ENCODE data around the gene PAPOLA. TPM values are rescaled to one million over a fixed set of nuclear protein-coding genes. Genes with fewer than 3 reads are reported as not detected.
A peak's percentile ranks its signal among the peaks of the same experiment; 100 is the strongest.

Gene PAPOLA
- total RNA-seq, 4 donors from 2014 or later: 66.1 to 91.4 (median 76.0) TPM

DNA sequence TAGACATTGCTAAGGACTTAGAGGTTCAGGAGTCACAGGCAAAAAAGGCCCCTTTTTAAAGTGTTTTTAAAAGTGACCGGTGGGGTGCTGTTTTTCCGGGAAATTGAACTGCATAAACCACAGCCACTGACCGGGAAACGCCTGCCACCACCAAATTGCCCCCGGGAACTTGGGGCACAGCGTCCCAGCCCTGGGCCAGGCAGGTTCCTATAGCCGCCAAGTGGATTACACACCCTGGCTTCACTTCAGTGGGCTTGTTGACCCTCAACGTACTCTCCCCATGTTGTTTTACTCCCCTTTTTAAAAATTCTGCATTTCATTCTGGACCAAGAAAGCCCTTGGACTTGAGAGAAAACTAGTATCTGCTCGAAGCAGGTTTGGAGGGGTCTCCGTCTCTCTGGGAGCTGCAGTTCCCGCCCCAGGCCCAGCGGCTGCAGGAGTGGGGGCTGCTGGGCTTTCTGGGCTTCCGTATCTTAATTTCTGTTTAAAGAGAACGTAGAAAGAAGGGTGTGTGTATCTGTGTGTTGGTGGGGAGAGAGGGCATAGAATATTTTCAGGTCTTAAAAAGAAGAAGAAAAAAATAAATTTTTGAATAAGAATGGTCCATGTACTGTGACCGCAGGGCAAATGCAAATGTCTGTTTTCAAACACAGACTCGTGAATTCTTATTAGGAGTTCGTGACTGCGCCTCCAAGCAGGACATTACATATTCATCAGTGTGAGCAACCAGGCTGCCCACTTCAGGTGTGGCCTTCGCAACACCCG is 82.9 kb downstream of the PAPOLA start:
- TF ChIP-seq, protein P1, sequence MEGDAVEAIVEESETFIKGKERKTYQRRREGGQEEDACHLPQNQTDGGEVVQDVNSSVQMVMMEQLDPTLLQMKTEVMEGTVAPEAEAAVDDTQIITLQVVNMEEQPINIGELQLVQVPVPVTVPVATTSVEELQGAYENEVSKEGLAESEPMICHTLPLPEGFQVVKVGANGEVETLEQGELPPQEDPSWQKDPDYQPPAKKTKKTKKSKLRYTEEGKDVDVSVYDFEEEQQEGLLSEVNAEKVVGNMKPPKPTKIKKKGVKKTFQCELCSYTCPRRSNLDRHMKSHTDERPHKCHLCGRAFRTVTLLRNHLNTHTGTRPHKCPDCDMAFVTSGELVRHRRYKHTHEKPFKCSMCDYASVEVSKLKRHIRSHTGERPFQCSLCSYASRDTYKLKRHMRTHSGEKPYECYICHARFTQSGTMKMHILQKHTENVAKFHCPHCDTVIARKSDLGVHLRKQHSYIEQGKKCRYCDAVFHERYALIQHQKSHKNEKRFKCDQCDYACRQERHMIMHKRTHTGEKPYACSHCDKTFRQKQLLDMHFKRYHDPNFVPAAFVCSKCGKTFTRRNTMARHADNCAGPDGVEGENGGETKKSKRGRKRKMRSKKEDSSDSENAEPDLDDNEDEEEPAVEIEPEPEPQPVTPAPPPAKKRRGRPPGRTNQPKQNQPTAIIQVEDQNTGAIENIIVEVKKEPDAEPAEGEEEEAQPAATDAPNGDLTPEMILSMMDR (IDR thresholded peaks at IDR 0.05): no peak
- no peak for TF ChIP-seq POLR2A (IDR thresholded peaks at IDR 0.05)
- peak in 1 of 2 donors; percentile 48 for DNase-seq (ENCODE audit: low spot score in 2 of 2)
- intact Hi-C loops (cut with DNase I; ENCODE audit: low total_unique reads): loop anchor here (5.0 kb wide), 1 partner anchor 157 kb away; no protein-coding TSS in a partner anchor
- WGBS, 2 donors: 84 to 86% methylated on average over 20 of the region's 20 CpGs
- H3K4me3 ChIP-seq (ENCODE audit: low read depth, poor library complexity, severe bottlenecking): no peak overlapping the region

DNA sequence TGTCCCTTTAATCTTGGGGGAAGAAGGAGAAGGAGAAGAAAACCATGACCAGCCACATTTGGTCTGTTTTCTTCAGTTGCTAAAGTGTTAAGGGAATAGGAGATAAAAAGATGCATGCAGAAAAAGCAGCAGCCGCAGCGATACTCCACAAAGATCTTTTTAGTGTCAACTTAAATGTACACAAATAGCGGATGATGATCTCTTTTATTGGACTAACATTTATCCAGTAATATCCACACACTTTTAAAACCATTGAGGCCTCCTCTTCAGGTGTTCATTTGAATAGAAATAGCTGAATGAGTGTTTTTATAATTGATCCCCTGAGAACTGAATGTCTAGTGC is 83.5 kb downstream of the PAPOLA start:
- no peak overlapping the region for H3K4me3 ChIP-seq (ENCODE audit: low read depth, poor library complexity, severe bottlenecking)
- intact Hi-C loops (cut with DNase I; ENCODE audit: low total_unique reads): no loop called here
- 92 to 95% methylated on average over 3 of the region's 3 CpGs for WGBS, 2 donors
- TF ChIP-seq POLR2A (IDR thresholded peaks at IDR 0.05): no peak
- TF ChIP-seq, protein P1 (IDR thresholded peaks at IDR 0.05): no peak
- DNase-seq (ENCODE audit: low spot score in 2 of 2): no peak

GRCh38 chr14:96586056-96586455 is 83.9 kb downstream of the PAPOLA start:
- no peak overlapping the region for H3K4me3 ChIP-seq (ENCODE audit: low read depth, poor library complexity, severe bottlenecking)
- no peak for TF ChIP-seq POLR2A (IDR thresholded peaks at IDR 0.05)
- TF ChIP-seq, protein P1 (IDR thresholded peaks at IDR 0.05): no peak
- peak in 1 of 2 donors; percentile 53 for DNase-seq (ENCODE audit: low spot score in 2 of 2)
- 78 to 84% methylated on average over 11 of the region's 11 CpGs for WGBS, 2 donors
- intact Hi-C loops (cut with DNase I; ENCODE audit: low total_unique reads): no loop called here

GRCh38 chr14:96586921-96587822 is 85.0 kb downstream of the PAPOLA start:
- H3K4me3 ChIP-seq (ENCODE audit: low read depth, poor library complexity, severe bottlenecking): no peak overlapping the region
- intact Hi-C loops (cut with DNase I; ENCODE audit: low total_unique reads): no loop called here
- 82 to 87% methylated on average over 21 of the region's 21 CpGs for WGBS, 2 donors
- no peak for TF ChIP-seq POLR2A (IDR thresholded peaks at IDR 0.05)
- TF ChIP-seq, protein P1 (IDR thresholded peaks at IDR 0.05): no peak
- DNase-seq (ENCODE audit: low spot score in 2 of 2): peak in 1 of 2 donors; percentile 82

GRCh38 chr14:96587823-96588385 is 85.7 kb downstream of the PAPOLA start:
- intact Hi-C loops (cut with DNase I; ENCODE audit: low total_unique reads): no loop called here
- peak in 1 of 2 donors; percentile 49 for DNase-seq (ENCODE audit: low spot score in 2 of 2)
- TF ChIP-seq, protein P1 (IDR thresholded peaks at IDR 0.05): no peak
- no peak for TF ChIP-seq POLR2A (IDR thresholded peaks at IDR 0.05)
- 94 to 96% methylated on average over 6 of the region's 6 CpGs for WGBS, 2 donors
- no peak overlapping the region for H3K4me3 ChIP-seq (ENCODE audit: low read depth, poor library complexity, severe bottlenecking)
